Neuronal stem cell (in vitro differentiated cells): Measurements from ENCODE around the gene AFAP1.

ENCODE experiments used
- DNase-seq: peaks from one replicate; pipeline ENCODE4 v3.0.0-alpha.2; 2013; ENCODE audit warnings: low spot score
- H2AFZ ChIP-seq: one replicate; pipeline ENCODE4 v1.6.1; 2013; ENCODE audit warnings: mild to moderate bottlenecking, low read length, inconsistent platforms
- H2AK5ac ChIP-seq: 2 replicates; pipeline ENCODE4 v1.6.1; 2013; ENCODE audit warnings: low read depth, mild to moderate bottlenecking, inconsistent platforms, low read length, moderate library complexity, mixed read lengths
- H2BK120ac ChIP-seq: 2 replicates; pipeline ENCODE4 v1.6.1; 2013; ENCODE audit warnings: low read depth, mild to moderate bottlenecking, inconsistent platforms, low read length, moderate library complexity, mixed read lengths
- H2BK12ac ChIP-seq: one replicate; pipeline ENCODE4 v1.6.1; 2013; ENCODE audit warnings: low read length, inconsistent platforms
- H2BK15ac ChIP-seq: 2 replicates; pipeline ENCODE4 v1.6.1; 2013; ENCODE audit warnings: mild to moderate bottlenecking, low read length, inconsistent platforms, mixed read lengths
- H2BK5ac ChIP-seq: one replicate; pipeline ENCODE4 v1.6.1; 2013; ENCODE audit warnings: inconsistent platforms, mild to moderate bottlenecking, low read length, moderate library complexity
- H3K14ac ChIP-seq: one replicate; pipeline ENCODE4 v1.6.1; 2013; ENCODE audit warnings: low read length, inconsistent platforms
- H3K18ac ChIP-seq: 2 replicates; pipeline ENCODE4 v1.6.1; 2013; ENCODE audit warnings: low read length, inconsistent platforms
- H3K23ac ChIP-seq: 2 replicates; pipeline ENCODE4 v1.6.1; 2013; ENCODE audit warnings: low read depth, mild to moderate bottlenecking, mixed read lengths, low read length, inconsistent platforms; ENCODE audit not compliant: poor library complexity
- H3K27ac ChIP-seq: replicated peaks from 3 replicates; pipeline ENCODE4 v1.5.1; 2013; ENCODE audit warnings: low read length, inconsistent platforms
- H3K27me3 ChIP-seq, 3 experiments: 2 replicates each; pipeline ENCODE4 v1.6.1; 2013; ENCODE audit warnings: low read length in 3 of 3, mild to moderate bottlenecking in 2 of 3, inconsistent platforms in 1 of 3, low read depth in 1 of 3, mixed read lengths in 1 of 3, moderate library complexity in 1 of 3; ENCODE audit not compliant: control insufficient read depth in 3 of 3, insufficient read depth in 3 of 3
- H3K36me3 ChIP-seq, 2 donors: replicated peaks in 1 of 2; 2 replicates each; pipeline ENCODE4 v1.6.1; 2013; ENCODE audit warnings: low read length in 2 of 2; ENCODE audit not compliant: control insufficient read depth in 2 of 2, insufficient read depth in 2 of 2
- H3K4ac ChIP-seq: 2 replicates; pipeline ENCODE4 v1.6.1; 2013; ENCODE audit warnings: inconsistent platforms, mild to moderate bottlenecking, low read length, moderate library complexity
- H3K4me1 ChIP-seq, 2 donors: 1 replicate in 1 of 2; 2 replicates in 1 of 2; pipeline ENCODE4 v1.6.1; 2013; ENCODE audit warnings: low read length in 2 of 2, low read depth in 1 of 2; ENCODE audit not compliant: control insufficient read depth in 2 of 2, insufficient read depth in 1 of 2
- H3K4me2 ChIP-seq: one replicate; pipeline ENCODE4 v1.6.1; 2013; ENCODE audit warnings: mild to moderate bottlenecking, low read length, inconsistent platforms; ENCODE audit not compliant: insufficient read depth, poor library complexity, severe bottlenecking
- H3K4me3 ChIP-seq, 2 donors: 2 replicates each; pipeline ENCODE4 v1.5.1; 2013; ENCODE audit warnings: low read length in 2 of 2, mild to moderate bottlenecking in 2 of 2, inconsistent platforms in 1 of 2, moderate library complexity in 1 of 2
- H3K79me1 ChIP-seq: one replicate; pipeline ENCODE4 v1.6.1; 2013; ENCODE audit warnings: low read depth, mild to moderate bottlenecking, inconsistent platforms, low read length, moderate library complexity
- H3K9ac ChIP-seq: one replicate; pipeline ENCODE4 v1.6.1; 2013; ENCODE audit warnings: mild to moderate bottlenecking, low read depth, low read length, inconsistent platforms; ENCODE audit not compliant: poor library complexity
- H3K9me3 ChIP-seq, 2 donors: replicated peaks in 1 of 2; 2 replicates each; pipeline versions ENCODE3 to v1.6.1; 2013; ENCODE audit warnings: low read length in 2 of 2, mild to moderate bottlenecking in 2 of 2, inconsistent platforms in 1 of 2, low read depth in 1 of 2, mixed read lengths in 1 of 2, moderate library complexity in 1 of 2; ENCODE audit not compliant: control insufficient read depth in 2 of 2, insufficient read depth in 1 of 2
- H4K8ac ChIP-seq: one replicate; pipeline ENCODE4 v1.6.1; 2013; ENCODE audit warnings: low read depth, mild to moderate bottlenecking, inconsistent platforms, low read length, moderate library complexity
- H4K91ac ChIP-seq: one replicate; pipeline ENCODE4 v1.6.1; 2013; ENCODE audit warnings: low read length, low read depth, mild to moderate bottlenecking, inconsistent platforms; ENCODE audit not compliant: poor library complexity
- WGBS, 2 donors: extraction: QIAGEN DNeasy Blood & Tissue Kit; methylation state at CpG; one replicate each; pipeline ENCODE4 v1.1.7; 2013; ENCODE audit warnings: missing lambda C conversion rate in 2 of 2, mixed read lengths in 1 of 2; ENCODE audit not compliant: insufficient read length in 2 of 2, insufficient replicate concordance in 1 of 2; ENCODE audit errors: extremely low coverage in 2 of 2; 5-methylcytosine and 5-hydroxymethylcytosine counted together

Gene AFAP1

GRCh38 chr4:7715271-7716009 is 224.2 kb downstream of the AFAP1 start:
- H2AFZ ChIP-seq, result no peak overlapping the region
- H3K79me1 ChIP-seq, result no peaks in the 10 kb centered on the region
- peaks cover 0 to 22% (median 7%) of the 10 kb centered on the region in 3 experiments for H3K27me3 ChIP-seq
- H3K18ac ChIP-seq, result peak overlapping the region; percentile 53
- no peak overlapping the region for H2BK5ac ChIP-seq
- no peak overlapping the region for H2BK12ac ChIP-seq
- no peak overlapping the region for H4K8ac ChIP-seq
- H3K27ac ChIP-seq, result no peak overlapping the region
- H3K23ac ChIP-seq, result no peak overlapping the region
- H3K4ac ChIP-seq, result no peak overlapping the region
- no peak overlapping the region for H2BK15ac ChIP-seq
- peaks cover 0 to 9% of the 10 kb centered on the region in 2 donors for H3K4me1 ChIP-seq
- H2AK5ac ChIP-seq, result peak overlapping the region; percentile 67
- H3K14ac ChIP-seq, result no peak overlapping the region
- H2BK120ac ChIP-seq, result no peak overlapping the region
- H3K4me2 ChIP-seq, result no peak overlapping the region
- no peak for DNase-seq
- WGBS, 2 donors, result no CpG with 5 or more reads among the region's 11 CpGs
- H3K4me3 ChIP-seq, result no peak overlapping the region
- H4K91ac ChIP-seq, result no peak overlapping the region
- no peaks in the 10 kb centered on the region for H3K36me3 ChIP-seq
- no peaks in the 10 kb centered on the region for H3K9me3 ChIP-seq
- peak overlapping the region; percentile 32 for H3K9ac ChIP-seq

- H2AFZ ChIP-seq, result no peak overlapping the region
- no peak overlapping the region for H2BK5ac ChIP-seq
- H2AK5ac ChIP-seq, result peak overlapping the region; percentile 67
- peak overlapping the region; percentile 45 for H4K8ac ChIP-seq
- H4K91ac ChIP-seq, result no peak overlapping the region
- no peak overlapping the region for H2BK15ac ChIP-seq
- no peak overlapping the region for H3K27ac ChIP-seq
- H3K4me1 ChIP-seq, result peaks cover 0 to 9% of the 10 kb centered on the region in 2 donors
- no peak overlapping the region for H3K9ac ChIP-seq
- H3K9me3 ChIP-seq, result no peaks in the 10 kb centered on the region
- H2BK12ac ChIP-seq, result no peak overlapping the region
- no peak overlapping the region for H2BK120ac ChIP-seq
- DNase-seq, result no peak
- H3K4me2 ChIP-seq, result no peak overlapping the region
- H3K23ac ChIP-seq, result no peak overlapping the region
- H3K79me1 ChIP-seq, result no peaks in the 10 kb centered on the region
- no peak overlapping the region for H3K18ac ChIP-seq
- no peaks in the 10 kb centered on the region for H3K36me3 ChIP-seq
- no peak overlapping the region for H3K4me3 ChIP-seq
- H3K4ac ChIP-seq, result no peak overlapping the region
- H3K27me3 ChIP-seq, result peaks cover 0 to 19% (median 5%) of the 10 kb centered on the region in 3 experiments
- no CpG with 5 or more reads among the region's 1 CpG for WGBS, 2 donors
- no peak overlapping the region for H3K14ac ChIP-seq
Observed at GRCh38 chr4:7714738-7715137, 224.9 kb downstream of the AFAP1 start.

GRCh38 chr4:7714176-7714575 is 225.5 kb downstream of the AFAP1 start:
- no CpG with 5 or more reads among the region's 20 CpGs for WGBS, 2 donors
- Histone ChIP-seq H3K27ac (no peak overlapping the region), H4K8ac (no peak overlapping the region), H3K18ac (no peak overlapping the region), H4K91ac (no peak overlapping the region), H2BK15ac (no peak overlapping the region), H3K4me1 (peaks cover 0 to 11% of the 10 kb centered on the region in 2 donors), H3K14ac (no peak overlapping the region), H2BK12ac (no peak overlapping the region), H3K27me3 (peaks cover 0 to 19% (median 2%) of the 10 kb centered on the region in 3 experiments), H3K4ac (no peak overlapping the region), H2BK120ac (no peak overlapping the region), H2BK5ac (no peak overlapping the region), H2AFZ (no peak overlapping the region), H3K4me2 (no peak overlapping the region), H3K23ac (peak overlapping the region; percentile 14), H3K4me3 (no peak overlapping the region), H3K79me1 (no peaks in the 10 kb centered on the region), H3K9me3 (no peaks in the 10 kb centered on the region), H2AK5ac (peak overlapping the region; percentile 67), H3K36me3 (no peaks in the 10 kb centered on the region), H3K9ac (no peak overlapping the region)
- DNase-seq, result no peak

- H4K91ac ChIP-seq, result no peak overlapping the region
- H3K4me2 ChIP-seq, result no peak overlapping the region
- no peak overlapping the region for H3K27ac ChIP-seq
- peaks cover 0 to 14% of the 10 kb centered on the region in 2 donors for H3K4me1 ChIP-seq
- no peak overlapping the region for H2BK15ac ChIP-seq
- no peak overlapping the region for H3K4me3 ChIP-seq
- no peak overlapping the region for H2AFZ ChIP-seq
- H2BK5ac ChIP-seq, result no peak overlapping the region
- H3K18ac ChIP-seq, result peak overlapping the region; percentile 53
- no CpG with 5 or more reads among the region's 7 CpGs for WGBS, 2 donors
- H3K9me3 ChIP-seq, result no peaks in the 10 kb centered on the region
- H3K79me1 ChIP-seq, result no peaks in the 10 kb centered on the region
- H4K8ac ChIP-seq, result no peak overlapping the region
- H2BK12ac ChIP-seq, result no peak overlapping the region
- no peaks in the 10 kb centered on the region for H3K36me3 ChIP-seq
- H3K14ac ChIP-seq, result no peak overlapping the region
- peak overlapping the region; percentile 14 for H3K23ac ChIP-seq
- DNase-seq, result no peak
- H3K4ac ChIP-seq, result no peak overlapping the region
- H3K9ac ChIP-seq, result no peak overlapping the region
- peak overlapping the region; percentile 67 for H2AK5ac ChIP-seq
- peaks cover 0 to 15% (median 0%) of the 10 kb centered on the region in 3 experiments for H3K27me3 ChIP-seq
- H2BK120ac ChIP-seq, result no peak overlapping the region
Observed at GRCh38 chr4:7713757-7714156, 225.9 kb downstream of the AFAP1 start.
